ENCODE data around the gene ROR1.

The ROR1 gene

DNA sequence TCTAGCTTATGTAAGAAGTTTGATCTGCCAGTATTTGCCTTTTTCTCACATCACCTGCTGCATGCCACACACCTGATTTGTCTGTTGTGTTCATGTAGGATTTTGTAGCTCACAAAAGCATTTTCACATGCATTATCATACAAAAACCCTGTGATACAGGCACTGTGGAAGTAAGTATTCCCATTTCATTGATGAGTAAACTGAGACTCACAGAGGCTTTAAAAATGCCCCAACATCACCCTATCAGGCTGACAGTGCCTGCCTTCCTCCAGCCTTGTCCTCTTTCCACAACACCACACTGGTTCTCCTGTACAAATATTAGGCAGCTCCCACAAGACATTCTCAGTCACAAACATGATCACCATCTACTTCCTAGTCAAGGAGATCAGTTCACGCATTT, 343.7 kb downstream of the ROR1 start:
- no peak for DNase-seq

GRCh38 chr1:64121766-64122385, 348.1 kb downstream of the ROR1 start:
- no peak for DNase-seq

DNA sequence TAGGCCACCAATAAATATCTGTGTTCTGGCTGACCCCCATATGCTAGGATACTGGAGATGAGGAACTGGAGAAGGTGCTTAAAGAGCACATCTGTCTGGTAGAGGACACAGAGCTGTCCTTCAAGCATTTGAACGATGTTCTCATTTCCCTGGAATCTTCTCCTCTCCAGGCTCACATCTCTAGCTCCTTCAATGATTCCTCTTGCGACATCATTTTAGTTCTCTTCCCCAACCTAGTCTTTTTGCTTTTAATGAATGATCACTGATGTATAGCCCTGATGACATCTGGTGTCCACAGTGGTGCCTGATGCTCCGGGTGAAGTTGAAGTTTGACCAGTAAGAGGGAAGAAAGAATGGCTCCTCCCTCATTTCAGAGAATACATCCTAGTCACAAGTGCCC, 348.8 kb downstream of the ROR1 start:
- no peak for DNase-seq

- no peak for DNase-seq
These were observed 351.1 kb downstream of the ROR1 start for GRCh38 chr1:64124704-64125440.

DNA sequence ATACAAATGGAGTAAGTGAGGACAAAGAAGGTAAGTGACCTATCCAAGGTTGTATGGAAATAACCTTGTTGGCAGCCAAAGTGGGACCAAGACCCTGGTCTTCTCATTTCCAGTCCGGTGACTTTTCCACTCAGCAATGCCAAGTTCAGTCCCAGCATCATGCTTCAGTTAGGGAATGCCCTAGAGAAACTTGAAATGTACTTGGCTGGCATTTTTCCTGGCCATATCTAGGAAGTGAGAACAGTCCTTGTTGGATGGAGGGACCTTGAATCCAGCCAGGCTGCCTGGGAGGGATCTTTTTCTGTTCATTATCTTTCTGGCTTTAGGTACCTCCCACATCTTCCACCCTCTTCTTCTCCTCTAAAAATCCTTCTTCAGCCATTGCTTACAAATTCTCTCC, 352.8 kb downstream of the ROR1 start:
- DNase-seq: no peak

DNA sequence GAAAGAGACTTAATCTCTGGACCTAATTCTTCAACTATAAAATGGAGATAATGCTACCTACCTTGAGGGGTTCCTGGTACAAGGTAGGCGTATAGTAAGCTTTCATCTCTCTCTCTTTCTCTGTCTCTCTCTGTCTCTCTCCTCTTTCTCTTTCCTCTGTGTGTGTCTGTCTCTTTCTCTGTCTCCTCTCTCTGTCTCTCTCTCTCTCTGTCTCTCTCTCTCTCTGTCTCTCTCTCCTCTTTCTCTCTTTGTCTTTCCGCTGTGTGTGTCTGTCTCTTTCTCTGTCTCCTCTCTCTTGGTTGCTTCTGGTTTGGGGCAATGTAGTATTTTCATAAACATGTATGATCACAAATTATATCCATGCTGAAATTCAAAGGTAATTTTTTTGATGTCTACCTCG, 353.5 kb downstream of the ROR1 start:
- DNase-seq: no peak

DNA sequence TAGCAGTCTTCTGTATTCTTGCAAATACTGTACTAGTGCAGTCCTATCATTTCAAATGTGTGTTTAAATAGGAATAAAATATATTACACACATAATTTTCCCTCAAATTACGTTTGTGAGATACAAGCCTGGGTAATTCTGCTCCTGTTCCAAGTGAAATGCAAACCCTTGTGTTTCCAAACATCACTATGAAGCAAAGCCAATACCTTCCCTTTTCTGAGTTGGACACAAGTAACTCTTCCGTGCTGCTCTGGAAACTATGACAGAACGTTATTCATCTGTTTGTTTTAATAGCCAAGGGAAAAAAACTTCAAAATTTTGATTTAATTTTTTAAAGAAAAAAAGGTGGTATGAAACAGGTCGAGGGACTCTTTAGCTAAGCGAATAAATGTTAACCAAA, 355.9 kb downstream of the ROR1 start:
- DNase-seq: no peak

GRCh38 chr1:64131155-64131554, 357.3 kb downstream of the ROR1 start:
- DNase-seq: no peak

DNA sequence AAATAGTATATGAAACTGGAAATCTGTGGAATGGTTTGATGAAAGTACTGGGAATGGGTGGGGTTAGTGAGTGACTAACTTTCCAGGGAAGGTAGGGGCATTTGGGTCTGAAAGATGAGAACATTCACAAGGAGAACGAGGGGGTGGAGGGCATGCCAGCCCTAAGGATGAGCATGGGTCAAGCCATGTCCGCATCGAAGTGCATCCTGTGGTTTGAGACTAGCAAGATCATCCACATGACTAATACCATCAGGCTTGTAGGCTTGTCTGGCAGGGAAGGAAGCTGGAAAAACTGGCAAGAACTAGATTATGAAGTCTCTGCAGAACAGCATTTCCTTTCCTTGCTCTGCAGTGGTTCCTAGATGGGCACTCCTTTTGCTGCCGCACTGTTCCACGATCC, 359.2 kb downstream of the ROR1 start:
- DNase-seq: no peak

DNA sequence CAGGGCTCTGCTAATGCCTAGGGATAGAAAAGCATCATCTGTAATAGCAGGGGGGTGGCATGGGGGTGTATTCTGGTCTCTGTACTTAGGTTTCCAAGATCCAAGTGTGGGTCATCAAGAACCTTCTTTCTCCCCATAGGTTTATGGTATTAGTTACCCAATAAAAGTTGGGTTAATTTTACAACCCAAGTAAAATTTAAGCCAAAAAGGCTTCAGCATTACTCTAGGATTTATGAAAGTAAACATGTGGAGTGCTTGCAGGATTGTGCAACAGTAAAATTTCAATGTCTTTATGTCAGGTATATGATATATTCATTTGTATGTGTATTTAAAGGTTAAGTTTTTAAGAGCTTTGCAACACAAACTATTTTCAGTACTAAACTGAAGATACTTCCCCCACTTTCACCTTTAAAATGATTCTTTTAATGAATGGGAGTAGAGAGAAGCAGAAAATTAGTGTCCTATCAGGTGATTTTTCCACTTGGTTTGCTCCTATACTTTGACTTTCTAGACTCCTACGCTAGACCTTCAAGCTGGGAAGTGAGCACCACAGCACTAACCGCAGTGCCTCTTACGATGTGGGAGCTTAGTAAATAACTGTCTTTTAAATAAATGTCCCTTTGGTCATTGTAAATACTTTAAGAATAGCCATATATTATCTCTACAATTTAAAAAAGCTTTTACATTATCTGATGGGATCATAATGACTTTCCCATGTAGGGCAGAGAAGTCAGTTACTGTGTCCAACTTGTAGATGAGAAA, 361.8 kb downstream of the ROR1 start:
- DNase-seq: no peak

- no peak for DNase-seq
These were observed 362.5 kb downstream of the ROR1 start for GRCh38 chr1:64136296-64136695.

GRCh38 chr1:64136752-64137411, 363.1 kb downstream of the ROR1 start:
- peak; percentile 49 for DNase-seq

GRCh38 chr1:64137412-64137803, 363.6 kb downstream of the ROR1 start:
- DNase-seq: no peak

DNA sequence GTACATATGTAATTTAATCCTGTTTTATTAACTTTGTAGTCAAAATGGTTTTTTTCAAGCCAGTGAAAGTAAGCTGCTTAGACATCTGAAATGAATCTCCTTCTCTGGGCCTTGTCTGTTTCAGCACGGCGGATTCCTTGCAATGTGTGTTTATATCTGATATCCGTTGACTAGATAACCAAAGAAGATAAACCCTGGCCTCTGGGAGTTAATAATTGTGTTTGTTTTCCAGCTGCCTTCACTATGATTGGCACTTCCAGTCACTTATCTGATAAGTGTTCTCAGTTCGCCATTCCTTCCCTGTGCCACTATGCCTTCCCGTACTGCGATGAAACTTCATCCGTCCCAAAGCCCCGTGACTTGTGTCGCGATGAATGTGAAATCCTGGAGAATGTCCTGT, 366.1 kb downstream of the ROR1 start:
- DNase-seq: no peak

DNA sequence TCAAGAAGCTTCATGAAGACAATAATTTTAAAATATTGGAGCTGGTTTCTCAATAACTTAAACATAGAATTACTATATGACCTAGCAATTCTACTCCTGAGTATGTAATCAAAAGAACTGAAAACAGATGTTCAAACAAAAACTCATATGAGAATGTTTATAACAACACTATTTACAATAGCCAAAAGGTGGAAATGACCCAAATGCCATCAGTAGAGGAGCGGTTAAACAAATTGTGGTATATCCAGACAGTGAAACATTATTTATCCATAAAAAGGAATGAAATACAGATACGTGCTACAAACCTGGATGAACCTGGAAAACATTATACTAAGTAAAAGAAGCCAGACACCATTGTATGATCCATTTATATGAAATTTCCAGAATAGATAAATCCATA, 366.8 kb downstream of the ROR1 start:
- no peak for DNase-seq

GRCh38 chr1:64147045-64147724, 373.4 kb downstream of the ROR1 start:
- no peak for DNase-seq

GRCh38 chr1:64147759-64148158, 373.9 kb downstream of the ROR1 start:
- no peak for DNase-seq

- DNase-seq: no peak
These were observed 376.4 kb downstream of the ROR1 start for GRCh38 chr1:64150266-64150665.

DNA sequence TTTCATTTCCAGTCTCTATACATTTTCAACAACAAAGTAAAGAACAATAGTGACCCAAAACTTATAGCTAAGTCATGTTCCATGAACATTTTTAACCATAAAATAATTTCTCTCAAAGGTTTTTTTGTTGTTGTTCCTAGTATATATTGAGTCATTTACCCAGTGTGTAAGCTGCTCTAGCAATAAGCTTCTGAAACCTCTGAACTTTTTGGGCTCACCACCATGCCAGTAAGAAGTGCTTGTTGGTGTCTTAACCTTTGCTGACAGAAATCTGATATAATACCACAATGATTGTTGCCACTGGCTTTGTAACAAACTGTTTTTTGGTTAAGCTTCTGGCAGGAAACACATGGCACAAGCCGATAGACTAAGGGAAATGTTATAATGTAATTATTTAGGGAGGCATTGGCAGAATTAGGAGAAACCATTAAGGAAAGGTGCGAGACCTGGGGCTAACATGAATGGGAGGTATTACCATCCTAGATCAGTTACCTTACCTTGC, 377.0 kb downstream of the ROR1 start:
- DNase-seq: no peak

GRCh38 chr1:64155278-64155677, 381.5 kb downstream of the ROR1 start:
- no peak for DNase-seq

GRCh38 chr1:64161357-64161941, 387.6 kb downstream of the ROR1 start:
- DNase-seq: no peak

GRCh38 chr1:64162151-64162550, 388.3 kb downstream of the ROR1 start:
- DNase-seq: no peak
